OCI-LY7 (cell line): ENCODE results near the gene CCDC192. TPM values are rescaled to one million over a fixed set of nuclear protein-coding genes. Genes with fewer than 3 reads are reported as not detected.

Experiments
- BruUV-seq: library from RNA; stranded (reverse); fragments of 400-500 nt; replicated peaks from 2 replicates; lab custom pipeline; 2021; lab: Mats Ljungman, UMichigan
- CTCF ChIA-PET: fragments of 300-600 bp; sonication (Branson Sonifier 250); formaldehyde crosslinking; loops from one replicate; lab custom pipeline; 2022; ENCODE audit warnings: antibody characterized with exemption; ENCODE audit not compliant: unreplicated experiment; lab: Charles Lee
- POLR2A ChIA-PET: fragments of 300-600 bp; sonication (Branson Sonifier 250); formaldehyde crosslinking; loops from one replicate; lab custom pipeline; 2022; ENCODE audit warnings: antibody characterized with exemption; lab: Charles Lee
- DNase-seq: peaks from one replicate; pipeline ENCODE4 v3.0.0-alpha.2; 2015; ENCODE audit warnings: low spot score
- H2AFZ ChIP-seq: fragments of 200-600 bp; sonication (generic), shearing (Covaris generic); 2 replicates; pipeline ENCODE4 v1.6.1; 2014; ENCODE audit warnings: mild to moderate bottlenecking, antibody characterized with exemption, low read length, moderate library complexity
- H3K27ac ChIP-seq: fragments of 200-600 bp; sonication (generic); 2 replicates; pipeline ENCODE4 v1.5.1; 2014; ENCODE audit warnings: mixed run types, low read depth, mild to moderate bottlenecking, moderate library complexity, low read length, inconsistent platforms; ENCODE audit not compliant: poor library complexity, severe bottlenecking
- H3K36me3 ChIP-seq: fragments of 200-600 bp; sonication (generic); 2 replicates; pipeline ENCODE4 v1.6.1; 2014; ENCODE audit warnings: mild to moderate bottlenecking, antibody characterized with exemption, low read length, moderate library complexity, mixed read lengths; ENCODE audit not compliant: insufficient read depth
- H3K4me1 ChIP-seq: fragments of 200-600 bp; sonication (generic); 2 replicates; pipeline ENCODE4 v1.5.1; 2014; ENCODE audit warnings: mild to moderate bottlenecking, low read length; ENCODE audit not compliant: insufficient read depth, poor library complexity, severe bottlenecking
- H3K4me2 ChIP-seq: fragments of 200-600 bp; sonication (generic); 2 replicates; pipeline ENCODE4 v1.6.1; 2014; ENCODE audit warnings: mild to moderate bottlenecking, low read length
- H3K4me3 ChIP-seq: fragments of 200-600 bp; sonication (generic); 2 replicates; pipeline ENCODE4 v1.5.1; 2014; ENCODE audit warnings: mild to moderate bottlenecking, low read depth, low read length; ENCODE audit not compliant: poor library complexity, severe bottlenecking
- H3K79me2 ChIP-seq: fragments of 200-600 bp; sonication (generic); 2 replicates; pipeline ENCODE4 v1.6.1; 2016; ENCODE audit warnings: low read depth, mild to moderate bottlenecking, low read length, moderate library complexity, mixed read lengths; ENCODE audit not compliant: insufficient read depth
- H3K9me2 ChIP-seq: fragments of 200-600 bp; sonication (generic); 2 replicates; pipeline ENCODE4 v1.6.1; 2016; ENCODE audit warnings: mild to moderate bottlenecking, low read length, mixed read lengths; ENCODE audit not compliant: insufficient read depth
- H3K9me3 ChIP-seq: fragments of 200-600 bp; sonication (generic); 2 replicates; pipeline ENCODE4 v1.6.1; 2014; ENCODE audit warnings: mild to moderate bottlenecking, mixed run types, low read length, mixed read lengths
- H4K20me1 ChIP-seq: fragments of 200-600 bp; sonication (generic); 2 replicates; pipeline ENCODE4 v1.6.1; 2014; ENCODE audit warnings: mild to moderate bottlenecking, antibody characterized with exemption, low read length, moderate library complexity, mixed read lengths; ENCODE audit not compliant: insufficient read depth
- CTCF ChIP-seq: fragments of 200-600 bp; sonication (generic); conservative IDR thresholded peaks from 2 replicates; pipeline ENCODE4 v1.5.1; 2014; ENCODE audit warnings: mild to moderate bottlenecking, antibody characterized with exemption, low read length, moderate library complexity, mixed read lengths
- EZH2phosphoT487 ChIP-seq: fragments of 200-600 bp; sonication (generic); IDR thresholded peaks from 2 replicates; pipeline ENCODE4 v1.6.1; 2018; ENCODE audit warnings: low read depth, borderline replicate concordance, mild to moderate bottlenecking, mixed run types, antibody characterized with exemption, low read length, moderate library complexity, mixed read lengths
- intact Hi-C: fragments of 100-400 bp; cut with micrococcal nuclease; formaldehyde crosslinking; loops from one replicate; pipeline ENCODE4 v1.10.0; 2022; ENCODE audit not compliant: unreplicated experiment
- total RNA-seq, 2 experiments: library from RNA; depleted of rRNA in 1 of 2; stranded (reverse); fragments of >200 nt in 1 of 2; shearing (Covaris generic) in 1 of 2; gene quantifications; 2 replicates each; pipeline ENCODE4 v1.2.3, GENCODE V29; 2014 to 2022

The CCDC192 gene
- total RNA-seq, 2 experiments from 2014 or later: not detected

DNA sequence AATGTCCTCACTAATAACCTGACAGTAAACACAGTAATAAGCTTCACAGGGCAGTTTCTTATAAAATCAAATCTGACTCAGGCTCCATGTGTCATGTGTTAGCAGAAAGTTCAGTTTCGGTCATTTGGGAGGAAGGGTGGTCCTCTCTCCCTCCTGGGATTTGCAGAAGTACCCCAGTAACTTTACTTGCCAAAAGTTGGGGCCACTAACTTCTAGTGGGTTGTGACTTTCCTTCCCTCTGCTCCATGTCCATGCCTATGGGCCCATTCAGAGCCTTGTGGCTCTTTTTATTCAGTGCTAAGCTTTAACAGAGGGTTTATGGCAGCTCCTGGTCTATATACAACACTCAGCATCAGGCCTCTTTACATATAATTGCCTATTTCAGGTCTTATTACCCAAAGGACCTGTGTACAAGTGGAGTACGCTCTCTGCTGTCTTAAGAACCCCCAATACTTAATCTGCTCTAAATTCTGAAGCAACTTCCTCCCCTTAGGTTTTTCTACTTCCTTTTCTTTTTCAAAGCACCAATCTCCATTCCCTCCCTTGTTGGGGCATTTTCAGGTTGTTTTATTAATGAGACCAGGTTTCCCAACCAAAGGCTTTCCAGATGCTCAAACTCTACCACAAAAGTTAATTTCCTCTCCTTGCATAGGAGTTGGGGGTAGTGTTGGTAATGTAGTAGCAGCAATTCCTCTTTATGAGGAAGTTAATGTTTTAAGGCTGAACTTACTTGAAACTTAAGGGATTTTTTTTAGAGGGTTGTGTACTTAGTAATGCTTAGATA, 107.7 kb downstream of the CCDC192 start:
- Histone ChIP-seq H3K4me1 (no peaks in the 10 kb centered on the region), H3K4me2 (no peak overlapping the region)

DNA sequence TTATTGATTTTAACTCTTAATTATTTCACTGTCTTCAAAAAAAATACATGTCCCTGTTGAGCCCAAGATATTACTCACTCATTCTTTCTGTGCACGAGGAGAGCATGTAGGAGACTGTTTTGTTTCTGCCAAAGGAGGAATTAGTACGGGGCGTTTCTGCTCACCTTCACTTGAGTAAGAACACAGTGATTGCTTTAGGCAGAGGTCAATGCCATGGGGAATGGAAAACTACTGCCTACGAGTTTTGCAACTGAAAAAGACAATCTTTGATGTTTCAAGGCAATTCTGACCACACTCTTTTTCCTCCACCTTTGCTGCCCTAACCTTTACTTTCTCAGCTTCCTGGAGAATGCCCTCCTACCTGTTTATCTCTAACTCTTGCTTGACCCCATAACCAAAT, 109.4 kb downstream of the CCDC192 start:
- Histone ChIP-seq H3K9me3 (no peaks in the 10 kb centered on the region), H3K9me2 (no peaks in the 10 kb centered on the region), H3K4me1 (no peaks in the 10 kb centered on the region), H3K79me2 (no peaks in the 10 kb centered on the region), H3K4me2 (no peak overlapping the region), H2AFZ (no peak overlapping the region), H3K36me3 (no peaks in the 10 kb centered on the region), H4K20me1 (no peaks in the 10 kb centered on the region), H3K4me3 (no peak overlapping the region), H3K27ac (no peak overlapping the region)
- ChIA-PET CTCF (no interaction called here), POLR2A (no interaction called here)
- TF ChIP-seq EZH2phosphoT487 (no peak), CTCF (no peak)
- DNase-seq: no peak
- intact Hi-C loops: no loop called here
- no TSS peak for BruUV-seq

More for the DNA sequence above, 107.7 kb downstream of the CCDC192 start:
- no peak for DNase-seq
- Histone ChIP-seq H3K4me3 (no peak overlapping the region), H3K9me2 (no peaks in the 10 kb centered on the region), H3K36me3 (no peaks in the 10 kb centered on the region), H4K20me1 (no peaks in the 10 kb centered on the region), H2AFZ (no peak overlapping the region), H3K9me3 (no peaks in the 10 kb centered on the region), H3K27ac (no peak overlapping the region), H3K79me2 (no peaks in the 10 kb centered on the region)
- intact Hi-C loops: no loop called here
- TF ChIP-seq CTCF: no peak
- no peak for TF ChIP-seq EZH2phosphoT487
- BruUV-seq: no TSS peak
- ChIA-PET CTCF (no interaction called here), POLR2A (no interaction called here)
